Right lobe of liver (tissue), 6 donors: ENCODE measurements around the gene GMPS. TPM values are rescaled to one million over a fixed set of nuclear protein-coding genes. Genes with fewer than 3 reads are reported as not detected.

Experiments
- ATAC-seq, 4 donors: fragments of 200-7000 bp; cut with Tn5 transposase; one replicate each; pipeline ENCODE4 v1.9.1; 2020; ENCODE audit warnings: mild to moderate bottlenecking in 4 of 4, moderate library complexity in 4 of 4
- DNase-seq, 3 donors: peaks; one replicate each; pipeline ENCODE4 v3.0.0-alpha.2; 2020
- H3K27ac ChIP-seq, 3 donors: fragments of 200-600 bp; one replicate each; pipeline ENCODE4 v1.8.0; 2022
- H3K27me3 ChIP-seq, 2 donors: fragments of 200-600 bp; one replicate each; pipeline ENCODE4 v1.8.0; 2022
- H3K36me3 ChIP-seq, 4 donors: fragments of 200-600 bp; sonication (generic) in 1 of 4; one replicate each; pipeline versions ENCODE4 v1.5.1 to v1.8.0; 2017 to 2022; ENCODE audit warnings: control low read depth in 1 of 4
- H3K4me1 ChIP-seq, 4 donors: fragments of 200-600 bp; sonication (generic) in 1 of 4; one replicate each; pipeline versions ENCODE4 v1.5.1 to v1.8.0; 2017 to 2022; ENCODE audit warnings: control low read depth in 1 of 4
- H3K4me3 ChIP-seq, 3 donors: fragments of 200-600 bp; one replicate each; pipeline ENCODE4 v1.8.0; 2022
- H3K9me3 ChIP-seq, 4 donors: fragments of 200-600 bp; sonication (generic) in 1 of 4; one replicate each; pipeline versions ENCODE4 v1.5.1 to v1.8.0; 2017 to 2022; ENCODE audit warnings: control low read depth in 1 of 4
- POLR2A ChIP-seq: fragments of 450-650 bp; IDR thresholded peaks from one replicate; pipeline ENCODE4 v1.6.1; 2017; ENCODE audit warnings: antibody characterized with exemption, mild to moderate bottlenecking
- WGBS: methylation state at CpG from one replicate; pipeline ENCODE4 v1.1.6; 2018; ENCODE audit warnings: low coverage, low lambda C conversion rate; ENCODE audit not compliant: insufficient coverage; ENCODE audit errors: missing lambda C conversion rate; 5-methylcytosine and 5-hydroxymethylcytosine counted together
- intact Hi-C, 2 donors: fragments of 100-400 bp; cut with DNase I; formaldehyde crosslinking; loops; one replicate each; pipeline versions ENCODE4 v1.11.2 to v1.14.1; 2022
- total RNA-seq, 6 experiments: library from RNA; depleted of rRNA in 2 of 6; stranded (reverse); fragments of >200 nt in 2 of 6; fragmentation: NEBNext Ultra II Directional in 3 of 6; extraction: Animal tissue kit (Norgen Biotek cat#: 25700) in 3 of 6; gene quantifications; one replicate each; pipeline versions ENCODE4 v1.1.0 to v1.2.4, GENCODE V29; 2016 to 2023
- TF ChIP-seq, protein P1 (sequence below), 4 donors: fragments of 200-600 bp in 3 of 4; fragments of 450-650 bp in 1 of 4; IDR thresholded peaks; one replicate each; pipeline versions ENCODE4 v1.5.1 to v1.8.0; 2016 to 2022; ENCODE audit warnings: antibody characterized with exemption in 4 of 4, mild to moderate bottlenecking in 2 of 4
- donor health status: DM: no; HTN: yes; CAD: no.
- donor health status: DM: no; HTN: no; CAD: no.
- donor health status: DM: no; HTN: no; CAD: no.
- donor health status: DM: no; HTN: yes; CAD: no.
- donor health status: DM: no; HTN: yes; CAD: no.

The GMPS gene
- total RNA-seq, 6 experiments from 2014 or later, result 13.3 to 24.3 (median 20.4) TPM

DNA sequence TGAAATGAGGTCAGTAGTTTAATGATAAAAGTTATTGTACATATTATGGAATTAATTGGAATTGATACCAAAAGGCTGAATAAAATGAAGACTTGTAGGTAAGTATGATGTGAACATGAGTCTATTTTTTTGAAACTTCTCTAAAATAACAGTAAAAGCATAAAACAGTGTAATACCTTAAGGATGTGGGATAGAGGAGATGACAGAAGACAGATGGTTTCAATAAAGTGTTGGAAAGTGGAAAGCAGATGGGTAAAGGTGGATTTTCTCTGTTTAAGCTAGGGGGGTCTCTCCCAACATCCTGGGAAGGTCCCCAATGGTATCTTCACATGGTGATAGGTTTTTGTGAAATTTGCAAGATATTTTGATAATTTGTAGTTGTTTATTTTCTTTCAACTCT is 41.6 kb downstream of the GMPS start:
- H3K9me3 ChIP-seq, result no peaks in the 10 kb centered on the region
- no peak overlapping the region for H3K27ac ChIP-seq
- intact Hi-C loops, result no loop called here
- no peak for DNase-seq
- TF ChIP-seq, protein P1, sequence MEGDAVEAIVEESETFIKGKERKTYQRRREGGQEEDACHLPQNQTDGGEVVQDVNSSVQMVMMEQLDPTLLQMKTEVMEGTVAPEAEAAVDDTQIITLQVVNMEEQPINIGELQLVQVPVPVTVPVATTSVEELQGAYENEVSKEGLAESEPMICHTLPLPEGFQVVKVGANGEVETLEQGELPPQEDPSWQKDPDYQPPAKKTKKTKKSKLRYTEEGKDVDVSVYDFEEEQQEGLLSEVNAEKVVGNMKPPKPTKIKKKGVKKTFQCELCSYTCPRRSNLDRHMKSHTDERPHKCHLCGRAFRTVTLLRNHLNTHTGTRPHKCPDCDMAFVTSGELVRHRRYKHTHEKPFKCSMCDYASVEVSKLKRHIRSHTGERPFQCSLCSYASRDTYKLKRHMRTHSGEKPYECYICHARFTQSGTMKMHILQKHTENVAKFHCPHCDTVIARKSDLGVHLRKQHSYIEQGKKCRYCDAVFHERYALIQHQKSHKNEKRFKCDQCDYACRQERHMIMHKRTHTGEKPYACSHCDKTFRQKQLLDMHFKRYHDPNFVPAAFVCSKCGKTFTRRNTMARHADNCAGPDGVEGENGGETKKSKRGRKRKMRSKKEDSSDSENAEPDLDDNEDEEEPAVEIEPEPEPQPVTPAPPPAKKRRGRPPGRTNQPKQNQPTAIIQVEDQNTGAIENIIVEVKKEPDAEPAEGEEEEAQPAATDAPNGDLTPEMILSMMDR (IDR thresholded peaks at IDR 0.05), result no peak
- TF ChIP-seq POLR2A, result no peak
- H3K4me3 ChIP-seq, result no peak overlapping the region
- H3K36me3 ChIP-seq, result peaks cover 0 to 43% (median 4%) of the 10 kb centered on the region in 4 donors
- no peaks in the 10 kb centered on the region for H3K27me3 ChIP-seq
- H3K4me1 ChIP-seq, result no peaks in the 10 kb centered on the region
- no peak for ATAC-seq

DNA sequence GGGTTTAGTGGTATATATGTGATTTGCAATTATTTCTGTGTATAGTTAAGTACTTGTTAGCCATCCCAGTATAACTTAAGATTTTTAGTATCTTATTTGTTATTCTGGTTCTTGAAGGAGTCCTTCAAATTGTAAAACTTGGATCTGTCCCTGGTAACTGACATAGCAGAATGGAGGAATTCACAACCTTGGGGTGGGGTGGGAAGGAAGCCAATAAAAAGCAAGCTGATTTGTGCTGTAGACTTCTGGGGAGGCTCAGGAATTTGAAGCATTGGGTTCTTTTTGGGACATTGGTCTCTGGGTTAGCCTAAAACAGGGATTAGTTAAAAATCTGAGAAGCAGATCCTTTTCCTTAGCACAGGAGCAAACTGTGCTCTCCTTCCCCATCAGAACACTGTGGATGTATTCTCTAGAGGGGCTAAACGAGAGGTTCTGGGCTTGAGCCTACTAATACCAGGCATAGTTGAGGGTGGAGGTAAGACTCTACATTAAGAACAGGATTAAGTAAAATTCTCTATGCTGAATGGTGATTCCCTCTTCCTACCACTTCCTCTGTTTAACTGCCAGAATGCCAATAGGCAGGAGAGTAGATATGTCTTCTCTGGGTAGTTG is 42.2 kb downstream of the GMPS start:
- H3K27ac ChIP-seq, result no peak overlapping the region
- H3K27me3 ChIP-seq, result no peaks in the 10 kb centered on the region
- WGBS, result no CpG with 5 or more reads among the region's 1 CpG
- DNase-seq (no peak), ATAC-seq (no peak)
- intact Hi-C loops, result no loop called here
- H3K36me3 ChIP-seq, result peaks cover 0 to 46% (median 4%) of the 10 kb centered on the region in 4 donors
- TF ChIP-seq, protein P1 (IDR thresholded peaks at IDR 0.05), result no peak
- no peak for TF ChIP-seq POLR2A
- no peaks in the 10 kb centered on the region for H3K4me1 ChIP-seq
- H3K4me3 ChIP-seq, result no peak overlapping the region
- no peaks in the 10 kb centered on the region for H3K9me3 ChIP-seq

DNA sequence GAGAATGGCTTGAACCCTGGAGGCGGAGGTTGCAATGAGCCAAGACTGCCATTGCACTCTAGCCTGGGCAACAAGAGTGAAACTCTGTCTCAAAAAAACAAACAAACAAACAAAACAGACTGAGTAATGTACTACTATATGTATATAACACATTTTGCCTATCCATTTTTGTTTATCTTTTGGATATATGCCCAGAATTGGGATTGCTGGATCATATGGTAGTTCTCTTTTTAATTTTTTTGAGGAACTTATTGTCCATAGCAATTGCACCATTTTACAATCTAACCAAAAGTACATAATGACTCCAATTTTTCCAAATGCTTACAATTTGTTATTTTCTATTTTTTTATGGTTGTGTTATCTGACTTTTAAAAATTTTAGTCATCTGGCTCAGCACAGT is 47.3 kb downstream of the GMPS start:
- Histone ChIP-seq H3K4me1 (no peaks in the 10 kb centered on the region), H3K36me3 (peaks cover 0 to 36% (median 2%) of the 10 kb centered on the region in 4 donors), H3K4me3 (no peak overlapping the region), H3K27me3 (no peaks in the 10 kb centered on the region), H3K27ac (no peak overlapping the region), H3K9me3 (no peaks in the 10 kb centered on the region)
- ATAC-seq (no peak), DNase-seq (no peak)
- TF ChIP-seq POLR2A, result no peak
- TF ChIP-seq, protein P1 (IDR thresholded peaks at IDR 0.05), result no peak
- 100% methylated on average over 1 of the region's 1 CpG for WGBS
- intact Hi-C loops, result no loop called here

DNA sequence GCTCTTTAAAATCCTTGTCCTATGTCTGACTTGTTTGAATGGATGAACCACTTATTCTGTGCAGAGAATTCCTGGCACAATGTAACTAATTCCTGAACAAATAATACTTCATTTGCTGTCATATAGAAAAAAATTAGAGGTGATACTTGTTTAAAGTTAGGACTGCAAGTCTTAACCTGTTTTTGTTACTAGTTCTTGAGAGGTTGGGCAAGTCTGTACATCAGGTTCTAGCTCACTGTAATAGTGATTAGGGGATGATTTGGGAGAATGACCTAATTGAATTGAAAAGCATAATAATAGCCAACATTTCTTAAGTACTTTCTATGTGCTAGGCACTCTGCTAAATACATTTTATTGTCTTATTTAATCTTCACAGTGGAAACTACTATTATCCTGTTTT is 49.3 kb downstream of the GMPS start:
- Histone ChIP-seq H3K9me3 (no peaks in the 10 kb centered on the region), H3K4me1 (no peaks in the 10 kb centered on the region), H3K27me3 (no peaks in the 10 kb centered on the region), H3K27ac (no peak overlapping the region), H3K36me3 (peaks cover 0 to 37% (median 2%) of the 10 kb centered on the region in 4 donors), H3K4me3 (no peak overlapping the region)
- intact Hi-C loops, result no loop called here
- no peak for TF ChIP-seq POLR2A
- TF ChIP-seq, protein P1 (IDR thresholded peaks at IDR 0.05), result no peak
- ATAC-seq (no peak), DNase-seq (no peak)

DNA sequence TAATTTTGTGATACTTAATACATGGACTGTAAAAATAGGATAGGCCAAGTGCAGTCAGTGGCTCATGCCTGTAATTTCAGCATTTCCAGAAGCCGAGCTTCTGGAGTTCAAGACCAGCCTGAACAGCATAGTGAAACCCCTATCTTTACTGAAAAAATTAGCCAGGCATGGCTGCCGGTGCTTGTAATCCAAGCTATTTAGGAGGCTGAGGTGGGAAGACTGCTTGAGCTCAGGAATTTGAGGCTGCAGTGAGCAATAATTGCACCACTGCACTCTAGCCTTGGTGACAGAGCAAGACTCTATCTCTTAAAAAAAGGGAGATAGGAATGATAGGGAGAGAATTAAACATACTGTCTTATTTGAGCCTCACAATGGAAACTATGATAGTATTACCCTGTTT is 51.0 kb downstream of the GMPS start:
- ATAC-seq, result no peak
- Histone ChIP-seq H3K27ac (no peak overlapping the region), H3K9me3 (no peaks in the 10 kb centered on the region), H3K4me3 (no peak overlapping the region), H3K4me1 (no peaks in the 10 kb centered on the region), H3K36me3 (peaks cover 0 to 34% (median 7%) of the 10 kb centered on the region in 4 donors), H3K27me3 (no peaks in the 10 kb centered on the region)
- intact Hi-C loops, result no loop called here
- no peak for DNase-seq
- TF ChIP-seq, protein P1 (IDR thresholded peaks at IDR 0.05), result no peak
- no peak for TF ChIP-seq POLR2A
- WGBS, result 93% methylated on average over 2 of the region's 2 CpGs
